CD4-positive, alpha-beta T cell treated with Interleukin-2 at 100 ng/mL for 4 hours (primary cell): ENCODE results near the gene MYL3.

Source experiments
- DNase-seq: peaks from one replicate; pipeline ENCODE4 v3.0.0-alpha.2; 2020; ENCODE audit warnings: low spot score

The MYL3 gene

GRCh38 chr3:46899151-46900006 lies 36.1 kb upstream of the MYL3 start:
- DNase-seq = no peak

- no peak for DNase-seq
Measured at GRCh38 chr3:46898321-46899150, 35.3 kb upstream of the MYL3 start.

- DNase-seq = no peak
Measured at GRCh38 chr3:46897829-46898320, 34.6 kb upstream of the MYL3 start.

- no peak for DNase-seq
Measured at GRCh38 chr3:46897031-46897430, 33.8 kb upstream of the MYL3 start.

GRCh38 chr3:46896386-46896785 lies 33.1 kb upstream of the MYL3 start:
- no peak for DNase-seq

GRCh38 chr3:46895761-46896160 lies 32.5 kb upstream of the MYL3 start:
- DNase-seq = no peak

- DNase-seq = peak; percentile 76
Measured at GRCh38 chr3:46895204-46895660, 32.0 kb upstream of the MYL3 start.

- DNase-seq = no peak
Measured at GRCh38 chr3:46894256-46894655, 31.0 kb upstream of the MYL3 start.

GRCh38 chr3:46893763-46894162 lies 30.5 kb upstream of the MYL3 start:
- DNase-seq = no peak

- no peak for DNase-seq
Measured at GRCh38 chr3:46893146-46893748, 30.0 kb upstream of the MYL3 start.

- DNase-seq = no peak
Measured at GRCh38 chr3:46892285-46893145, 29.3 kb upstream of the MYL3 start.

- DNase-seq = no peak
Measured at GRCh38 chr3:46891132-46891531, 27.9 kb upstream of the MYL3 start.

GRCh38 chr3:46890132-46890531 lies 26.9 kb upstream of the MYL3 start:
- DNase-seq = no peak

GRCh38 chr3:46889381-46890110 lies 26.3 kb upstream of the MYL3 start:
- DNase-seq = no peak

- no peak for DNase-seq
Measured at GRCh38 chr3:46888705-46889104, 25.5 kb upstream of the MYL3 start.

GRCh38 chr3:46887980-46888494 lies 24.8 kb upstream of the MYL3 start:
- DNase-seq = no peak

- no peak for DNase-seq
Measured at GRCh38 chr3:46885612-46886011, 22.4 kb upstream of the MYL3 start.

GRCh38 chr3:46884929-46885328 lies 21.7 kb upstream of the MYL3 start:
- DNase-seq = no peak

GRCh38 chr3:46884427-46884826 lies 21.2 kb upstream of the MYL3 start:
- DNase-seq = no peak

- DNase-seq = no peak
Measured at GRCh38 chr3:46883830-46884185, 20.6 kb upstream of the MYL3 start.
